ENCODE results near the gene BSN. TPM values are rescaled to one million over a fixed set of nuclear protein-coding genes. Genes with fewer than 3 reads are reported as not detected.

BSN gene
- total and polyA plus RNA-seq, 2 of the 4 experiments (the other 2 are of a cell fraction): under 0.01 to 0.03 TPM

- POLR2A ChIA-PET (ENCODE audit: unreplicated experiment): no interaction called here
- Histone ChIP-seq H4K91ac (ENCODE audit: insufficient read depth, low read depth, low read length) (no peak overlapping the region), H4K5ac (ENCODE audit: low read depth, low read length) (no peak overlapping the region), H2AK9ac (replicated peaks; ENCODE audit: low read depth, low read length, poor library complexity) (no peak overlapping the region), H3K9ac (ENCODE audit: low read depth, low read length) (no peak overlapping the region), H3K9me3 (ENCODE audit: control insufficient read depth, insufficient read depth, low read length) (no peaks in the 10 kb centered on the region), H4K8ac (ENCODE audit: low read depth in 2 of 2, low read length in 2 of 2) (no peak overlapping the region), H3K27ac (ENCODE audit: insufficient read depth, low read length) (no peak overlapping the region), H3K9me1 (ENCODE audit: insufficient read depth, low read length) (0 out of 2 replicates have a peak, but pooled peaks cover 3% of the 10 kb centered on the region), H2BK20ac (ENCODE audit: low read depth, low read length) (no peak overlapping the region), H3K27me3 (ENCODE audit: control insufficient read depth, insufficient read depth, low read length) (peaks cover 40% of the 10 kb centered on the region), H3K36me3 (ENCODE audit: control insufficient read depth, insufficient read depth, low read length) (no peaks in the 10 kb centered on the region), H2AFZ (replicated peaks; ENCODE audit: low read length, poor library complexity) (no peak overlapping the region), H3K14ac (replicated peaks; ENCODE audit: low read depth, low read length) (no peak overlapping the region), H3K4me3 (ENCODE audit: insufficient read depth, low read depth, low read length) (no peak overlapping the region), H3K4me1 (ENCODE audit: control insufficient read depth, insufficient read depth, low read length) (no peaks in the 10 kb centered on the region), H3K18ac (ENCODE audit: low read depth, low read length) (no peak overlapping the region), H2BK15ac (ENCODE audit: low read depth, low read length) (no peak overlapping the region), H2AK5ac (ENCODE audit: low read depth, low read length) (no peak overlapping the region), H3K4ac (ENCODE audit: low read depth, low read length) (no peak overlapping the region), H2BK120ac (ENCODE audit: low read depth, low read length) (no peak overlapping the region), H3K79me1 (ENCODE audit: low read depth in 1 of 2, low read length in 2 of 2) (no peaks in the 10 kb centered on the region), H4K20me1 (ENCODE audit: insufficient read depth, low read length) (no peaks in the 10 kb centered on the region), H3K4me2 (ENCODE audit: low read depth, low read length) (no peak overlapping the region), H3K23ac (ENCODE audit: low read depth, low read length) (no peak overlapping the region), H3K56ac (ENCODE audit: extremely low read depth, insufficient read depth, low read length) (no peak overlapping the region), H2BK5ac (ENCODE audit: low read depth, low read length, poor library complexity, severe bottlenecking) (no peak overlapping the region)
- no peak for ATAC-seq (ENCODE audit: low read depth)
- no peak for DNase-seq
- 0% methylated on average over 1 of the region's 8 CpGs; no CpG with 5 or more reads in 1 of the 2 experiments for whole genome bisulfite sequencing, 2 experiments (ENCODE audit: extremely low coverage in 2 of 2, insufficient read length in 1 of 2)
- dilution Hi-C loops (cut with HindIII; ENCODE audit: low sequenced_read_pairs, unreplicated experiment) (no loop called here), in situ Hi-C loops (cut with MboI; ENCODE audit: low sequenced_read_pairs) (no loop called here), intact Hi-C loops (cut with micrococcal nuclease) (no loop called here)
- no TSS peak for BruUV-seq (replicated peaks)
- CTCF ChIA-PET: no interaction called here
- TF ChIP-seq POLR2A (IDR thresholded peaks at IDR 0.05; ENCODE audit: low read depth, low read length) (no peak), MXI1 (IDR thresholded peaks at IDR 0.05; ENCODE audit: borderline replicate concordance, low read depth, low read length) (no peak), SMC3 (IDR thresholded peaks at IDR 0.05; ENCODE audit: low read depth, low read length) (no peak), RCOR1 (IDR thresholded peaks at IDR 0.05; ENCODE audit: insufficient replicate concordance, low read length) (no peak)
Observed at GRCh38 chr3:49653621-49654020, 99.3 kb downstream of the BSN start.

Measured in IMR-90 (cell line).